OCI-LY1 (cell line): Measurements from ENCODE around the gene HPS1.

ENCODE experiments used
- H2AFZ ChIP-seq: fragments of 200-600 bp; sonication (generic), shearing (Covaris generic); 2 replicates; pipeline ENCODE4 v1.6.0; 2014; ENCODE audit warnings: antibody characterized with exemption, mild to moderate bottlenecking, low read length
- H3F3A ChIP-seq: fragments of 200-600 bp; sonication (generic), shearing (Covaris generic); 2 replicates; pipeline ENCODE4 v1.6.0; 2014; ENCODE audit warnings: mild to moderate bottlenecking, antibody characterized with exemption, low read length, moderate library complexity; ENCODE audit not compliant: insufficient read depth
- H3K27ac ChIP-seq: fragments of 200-600 bp; sonication (generic); 2 replicates; pipeline ENCODE4 v1.5.1; 2014; ENCODE audit warnings: low read length, mixed run types, mild to moderate bottlenecking, low read depth; ENCODE audit not compliant: poor library complexity, severe bottlenecking
- H3K27me3 ChIP-seq: fragments of 200-600 bp; sonication (generic); 2 replicates; pipeline ENCODE4 v1.6.0; 2014; ENCODE audit warnings: antibody characterized with exemption, mild to moderate bottlenecking, low read length, moderate library complexity; ENCODE audit not compliant: insufficient read depth
- H3K36me3 ChIP-seq: fragments of 200-600 bp; sonication (generic); 2 replicates; pipeline ENCODE4 v1.6.1; 2014; ENCODE audit warnings: mild to moderate bottlenecking, antibody characterized with exemption, low read length, moderate library complexity, mixed read lengths; ENCODE audit not compliant: insufficient read depth
- H3K4me1 ChIP-seq: fragments of 200-600 bp; sonication (generic); 2 replicates; pipeline ENCODE4 v1.5.1; 2014; ENCODE audit warnings: mild to moderate bottlenecking, low read length, moderate library complexity; ENCODE audit not compliant: insufficient read depth, severe bottlenecking
- H3K4me2 ChIP-seq: fragments of 200-600 bp; sonication (generic), shearing (Covaris generic); 2 replicates; pipeline ENCODE4 v1.6.1; 2014; ENCODE audit warnings: low read length
- H3K4me3 ChIP-seq: fragments of 200-600 bp; sonication (generic); 2 replicates; pipeline ENCODE4 v1.5.1; 2014; ENCODE audit warnings: low read length, low read depth, mild to moderate bottlenecking, mixed read lengths; ENCODE audit not compliant: poor library complexity, severe bottlenecking
- H3K79me2 ChIP-seq: fragments of 200-600 bp; shearing (Covaris generic); 2 replicates; pipeline ENCODE4 v1.6.1; 2016; ENCODE audit warnings: mixed run types, low read length, mixed read lengths; ENCODE audit not compliant: insufficient read depth
- H3K9ac ChIP-seq: fragments of 200-600 bp; sonication (generic), shearing (Covaris generic); 2 replicates; pipeline ENCODE4 v1.6.1; 2014; ENCODE audit warnings: mild to moderate bottlenecking, low read length, mixed read lengths
- H3K9me2 ChIP-seq: fragments of 200-600 bp; sonication (generic), shearing (Covaris generic); 2 replicates; pipeline ENCODE4 v1.6.1; 2014; ENCODE audit warnings: low read depth, mild to moderate bottlenecking, low read length, mixed read lengths
- H3K9me3 ChIP-seq: fragments of 200-600 bp; shearing (Covaris generic); 2 replicates; pipeline ENCODE4 v1.6.1; 2014; ENCODE audit warnings: low read length, mixed read lengths
- H4K20me1 ChIP-seq: fragments of 200-600 bp; sonication (generic), shearing (Covaris generic); 2 replicates; pipeline ENCODE4 v1.6.0; 2016; ENCODE audit warnings: mild to moderate bottlenecking, low read length; ENCODE audit not compliant: insufficient read depth
- CTCF ChIP-seq: fragments of 200-600 bp; sonication (generic), shearing (Covaris generic); IDR thresholded peaks from 2 replicates; pipeline ENCODE4 v1.5.1; 2017; ENCODE audit warnings: mild to moderate bottlenecking, antibody characterized with exemption, low read length, moderate library complexity, mixed read lengths
- EZH2 ChIP-seq: fragments of 200-600 bp; sonication (generic), shearing (Covaris generic); IDR thresholded peaks from 2 replicates; pipeline ENCODE4 v1.8.0; 2017; ENCODE audit warnings: borderline replicate concordance, mixed run types, mild to moderate bottlenecking, antibody characterized with exemption, low read length, moderate library complexity, mixed read lengths

HPS1 gene

GRCh38 chr10:98417973-98418664 lies 28.6 kb downstream of the HPS1 start:
- Histone ChIP-seq H3K9me2 (no peaks in the 10 kb centered on the region), H3K79me2 (no peaks in the 10 kb centered on the region), H2AFZ (no peak overlapping the region), H3K4me2 (no peak overlapping the region), H3K36me3 (no peaks in the 10 kb centered on the region), H3K4me1 (peaks cover 12% of the 10 kb centered on the region), H3K27me3 (no peaks in the 10 kb centered on the region), H3K9ac (no peak overlapping the region), H3K27ac (no peak overlapping the region), H3F3A (no peaks in the 10 kb centered on the region), H3K9me3 (no peaks in the 10 kb centered on the region), H3K4me3 (no peak overlapping the region), H4K20me1 (no peaks in the 10 kb centered on the region)
- TF ChIP-seq CTCF: no peak
- TF ChIP-seq EZH2: no peak

GRCh38 chr10:98417481-98417959 lies 29.2 kb downstream of the HPS1 start:
- H3K4me3 ChIP-seq: no peak overlapping the region
- H3K9me2 ChIP-seq: no peaks in the 10 kb centered on the region
- TF ChIP-seq EZH2 (no peak), CTCF (no peak)
- H3K4me1 ChIP-seq: peaks cover 12% of the 10 kb centered on the region
- no peaks in the 10 kb centered on the region for H4K20me1 ChIP-seq
- no peak overlapping the region for H2AFZ ChIP-seq
- no peaks in the 10 kb centered on the region for H3F3A ChIP-seq
- no peaks in the 10 kb centered on the region for H3K79me2 ChIP-seq
- H3K27ac ChIP-seq: no peak overlapping the region
- H3K4me2 ChIP-seq: no peak overlapping the region
- H3K27me3 ChIP-seq: no peaks in the 10 kb centered on the region
- no peak overlapping the region for H3K9ac ChIP-seq
- H3K36me3 ChIP-seq: no peaks in the 10 kb centered on the region
- H3K9me3 ChIP-seq: no peaks in the 10 kb centered on the region

- Histone ChIP-seq H3F3A (no peaks in the 10 kb centered on the region), H3K4me1 (peaks cover 12% of the 10 kb centered on the region), H3K9ac (no peak overlapping the region), H2AFZ (no peak overlapping the region), H3K36me3 (no peaks in the 10 kb centered on the region), H4K20me1 (no peaks in the 10 kb centered on the region), H3K9me3 (no peaks in the 10 kb centered on the region), H3K4me3 (no peak overlapping the region), H3K9me2 (no peaks in the 10 kb centered on the region), H3K27me3 (no peaks in the 10 kb centered on the region), H3K27ac (no peak overlapping the region), H3K79me2 (no peaks in the 10 kb centered on the region), H3K4me2 (no peak overlapping the region)
- no peak for TF ChIP-seq EZH2
- TF ChIP-seq CTCF: no peak
Measured at GRCh38 chr10:98416606-98417388, 29.9 kb downstream of the HPS1 start.
